ENCODE results near the gene AMY2B.
"Not testable (repeated sequence)": the region's sequence is repeated elsewhere in the genome, so short reads cannot be mapped to it uniquely, and the experiment has no call there.

AMY2B gene

DNA sequence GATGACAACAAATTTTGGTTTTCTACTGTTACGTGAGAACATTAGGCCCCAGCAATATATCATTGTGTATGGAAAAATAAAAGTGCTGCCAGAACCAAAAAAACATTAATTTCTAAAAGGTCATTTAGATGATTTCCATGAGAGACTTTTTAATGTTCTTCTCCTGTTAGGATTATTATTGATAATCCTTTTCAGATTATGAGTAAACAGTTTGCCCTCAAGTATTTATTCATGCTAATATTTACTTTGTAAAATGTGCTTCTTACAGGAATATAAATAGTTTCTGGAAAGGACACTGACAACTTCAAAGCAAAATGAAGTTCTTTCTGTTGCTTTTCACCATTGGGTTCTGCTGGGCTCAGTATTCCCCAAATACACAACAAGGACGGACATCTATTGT is at the start of gene AMY2B:
Gene AMY2B (plus strand): TSS at position 301 of the 400 bp plus-strand sequence. CDS start 14 bp downstream, at position 315.
- DNase-seq, result not testable (repeated sequence)

DNA sequence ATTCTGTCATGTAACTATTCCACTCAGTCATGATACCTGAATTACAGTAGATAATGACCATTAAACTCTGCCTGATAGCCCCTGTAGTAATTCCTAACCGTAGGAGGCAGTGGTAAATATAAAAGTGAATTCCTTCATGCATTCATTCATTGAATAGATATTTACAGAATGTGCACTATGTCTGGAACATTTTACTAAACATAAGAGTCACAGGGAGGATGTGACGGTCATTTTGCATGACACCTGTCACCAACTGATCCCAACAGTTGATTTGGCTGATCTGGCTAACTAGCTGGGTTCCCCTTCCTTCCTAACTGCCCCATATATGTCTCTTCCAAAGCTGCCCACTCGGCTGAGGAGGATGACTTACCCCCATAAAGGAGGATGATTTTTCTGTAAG is 48.0 kb upstream of the AMY2B start:
- no peak for DNase-seq

DNA sequence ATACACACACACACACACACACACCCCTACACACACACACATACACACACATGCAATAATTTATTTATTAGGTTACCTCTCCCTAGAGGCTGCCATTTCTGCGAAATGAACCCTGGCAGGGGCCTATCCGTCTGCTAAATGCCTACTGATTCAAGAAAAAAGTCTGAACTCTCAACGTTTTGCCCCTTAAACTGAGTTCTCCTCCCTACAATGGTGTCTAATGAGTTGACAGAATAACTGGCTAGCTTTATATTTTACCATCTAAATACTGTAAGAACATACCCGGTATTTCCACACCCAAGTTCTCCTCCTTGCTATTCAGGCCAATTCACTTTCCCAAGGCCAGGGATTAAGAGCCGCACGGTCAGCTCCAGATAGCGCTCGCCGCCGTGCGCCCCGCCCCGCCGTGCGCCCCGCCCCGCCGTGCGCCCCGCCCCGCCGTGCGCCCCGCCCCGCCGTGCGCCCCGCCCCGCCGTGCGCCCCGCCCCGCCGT is 46.2 kb upstream of the AMY2B start:
- peak; percentile 44 to 45 for DNase-seq

DNA sequence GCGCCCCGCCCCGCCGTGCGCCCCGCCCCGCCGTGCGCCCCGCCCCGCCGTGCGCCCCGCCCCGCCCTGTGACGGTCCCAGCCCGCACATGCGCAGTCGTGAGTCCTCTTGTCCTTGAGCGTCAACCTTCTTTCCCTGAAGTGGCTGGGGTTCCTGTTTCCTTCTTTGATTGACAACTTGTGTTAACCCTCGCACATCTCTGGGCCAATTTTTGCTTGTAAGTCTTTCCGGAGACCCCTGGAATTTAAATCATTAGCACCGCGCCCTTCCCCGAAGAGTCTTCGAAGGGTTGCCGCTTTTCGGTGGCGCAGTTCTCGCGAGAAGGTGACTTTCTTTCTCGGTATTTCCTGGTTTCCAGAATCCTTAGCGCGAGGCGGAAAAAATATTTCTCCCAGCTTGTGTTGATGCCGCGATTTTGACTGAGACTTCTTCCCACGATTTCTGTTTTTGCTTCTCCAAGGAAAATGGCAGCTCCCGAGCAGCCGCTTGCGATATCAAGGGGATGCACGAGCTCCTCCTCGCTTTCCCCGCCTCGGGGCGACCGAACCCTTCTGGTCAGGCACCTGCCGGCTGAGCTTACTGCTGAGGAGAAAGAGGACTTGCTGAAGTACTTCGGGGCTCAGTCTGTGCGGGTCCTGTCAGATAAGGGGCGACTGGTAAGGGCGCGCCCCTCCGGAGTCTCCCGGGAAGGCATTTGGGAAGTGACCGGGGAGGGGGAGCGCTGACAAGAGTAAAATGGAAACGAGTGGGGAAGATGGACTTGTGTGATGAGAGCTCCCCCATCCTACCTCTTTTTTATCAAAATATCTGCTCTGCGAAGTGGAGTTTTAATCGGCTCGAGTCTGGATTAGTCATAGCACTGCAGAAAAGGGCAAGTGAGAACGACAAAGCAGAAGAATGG is 45.5 kb upstream of the AMY2B start, which contains the start of gene RNPC3:
Gene RNPC3 (plus strand): TSS at position 93 of the 901 bp plus-strand sequence. CDS start 372 bp downstream, at position 465.
- DNase-seq, result peak; percentile 85 to 91

DNA sequence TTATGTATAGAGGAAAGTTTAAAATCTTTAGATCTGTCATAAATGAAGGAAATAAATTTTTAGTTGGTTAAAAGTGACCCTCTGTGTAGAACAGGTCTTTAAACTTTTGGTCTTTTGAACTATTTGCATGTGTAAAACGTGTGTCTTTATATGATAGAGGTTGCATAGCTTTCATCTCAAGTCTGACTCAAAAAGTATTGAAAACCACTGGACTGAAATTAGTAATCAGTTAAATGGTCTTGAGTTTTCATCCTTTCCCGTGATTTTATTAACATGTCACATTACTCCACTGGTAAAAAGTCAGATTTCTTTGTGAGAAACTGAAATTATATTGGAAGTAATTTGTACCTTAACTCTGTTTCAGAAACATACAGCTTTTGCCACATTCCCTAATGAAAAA is 44.1 kb upstream of the AMY2B start:
- DNase-seq, result no peak

DNA sequence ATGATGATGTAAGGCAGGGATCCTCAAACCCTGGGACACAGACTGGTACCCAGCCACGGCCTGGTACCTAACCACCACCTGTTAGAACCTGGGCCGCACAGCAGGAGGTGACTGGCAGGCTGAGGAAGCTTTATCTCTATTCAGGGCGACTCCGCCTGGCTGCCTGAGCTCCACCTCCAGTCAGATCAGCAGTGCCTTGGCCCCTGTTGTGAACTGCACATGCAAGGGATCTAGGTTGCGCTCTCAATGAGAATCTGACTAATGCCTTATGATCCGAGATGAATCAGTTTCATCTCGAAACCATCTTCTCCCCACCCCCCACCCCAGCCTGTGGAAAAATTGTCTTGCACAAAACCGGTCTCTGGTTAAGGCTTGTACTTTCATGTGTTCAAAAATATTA is 41.6 kb upstream of the AMY2B start:
- DNase-seq, result no peak

DNA sequence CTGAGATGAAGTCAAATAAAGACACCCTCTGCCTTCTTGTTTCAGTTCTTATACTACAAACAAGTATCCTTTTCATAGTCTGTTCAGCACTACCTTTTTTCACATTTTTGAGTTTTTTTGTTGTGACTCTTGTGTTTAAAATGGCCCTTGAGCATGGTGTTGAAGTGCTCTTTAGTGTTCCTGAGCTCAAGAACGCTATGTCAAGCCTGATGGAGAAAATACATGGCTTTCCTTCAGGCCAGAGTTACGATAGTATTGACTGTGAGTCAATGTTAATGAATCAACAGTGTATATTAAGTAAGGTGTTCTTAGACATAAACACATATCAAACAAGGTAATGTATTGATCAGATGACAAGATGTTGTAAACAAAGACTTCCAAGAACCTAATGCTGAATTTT is 33.2 kb upstream of the AMY2B start:
- no peak for DNase-seq

DNA sequence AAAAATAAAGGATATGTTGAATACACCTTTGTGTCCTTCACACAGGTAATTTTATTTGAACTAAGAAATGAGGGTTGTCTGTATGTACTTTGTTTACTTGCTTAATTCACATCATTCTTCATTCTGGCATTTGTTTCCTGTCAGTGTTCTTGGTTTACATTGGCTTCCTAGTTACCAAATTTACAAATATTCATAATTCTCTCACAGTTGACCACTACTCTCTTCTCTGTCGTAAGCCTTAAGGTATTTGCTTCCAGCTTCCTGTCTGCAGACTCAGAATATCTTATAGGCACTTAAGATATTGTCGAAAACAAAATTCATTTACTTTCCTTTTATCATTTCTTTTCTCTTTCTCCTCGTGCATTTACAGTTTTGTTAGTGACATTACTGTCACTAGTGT is 30.0 kb upstream of the AMY2B start:
- DNase-seq, result no peak

DNA sequence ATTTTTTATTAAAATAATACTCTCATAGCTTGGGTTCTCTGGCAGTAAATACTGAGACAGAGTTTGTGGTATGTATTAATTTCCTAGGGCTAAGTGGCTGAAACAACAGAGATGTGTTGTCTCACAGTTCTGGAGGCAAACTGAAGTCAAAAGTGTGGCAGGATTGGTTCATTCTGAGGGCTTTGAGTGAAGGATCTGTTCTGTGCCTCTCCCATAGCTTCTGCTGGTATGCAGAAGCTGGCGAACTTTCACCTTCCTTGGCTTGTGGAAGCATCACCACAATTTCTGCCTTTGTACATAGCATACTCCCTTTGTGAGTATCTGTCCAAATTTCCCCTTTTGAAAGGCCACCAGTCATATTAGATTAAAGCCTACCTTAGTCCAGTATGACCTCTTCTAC is 24.9 kb upstream of the AMY2B start:
- no peak for DNase-seq

DNA sequence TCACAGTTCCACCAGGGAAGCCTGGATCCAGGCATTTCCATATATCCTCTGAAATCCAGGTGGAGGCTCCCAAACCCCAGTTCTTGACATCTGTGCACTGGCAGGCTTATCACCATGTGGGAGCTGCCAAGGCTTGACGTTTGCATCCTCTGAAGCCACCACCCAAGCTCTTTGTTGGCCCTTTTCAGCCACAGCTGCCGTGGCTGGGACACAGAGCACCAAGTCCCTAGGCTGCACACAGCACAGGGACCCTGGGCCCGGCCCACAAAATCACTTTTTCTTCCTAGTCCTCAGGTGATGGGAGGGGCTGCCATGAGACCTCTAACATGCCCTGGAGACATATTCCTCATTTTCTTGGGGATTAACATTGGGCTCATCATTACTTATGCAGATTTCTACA is 23.5 kb upstream of the AMY2B start:
- DNase-seq, result no peak

DNA sequence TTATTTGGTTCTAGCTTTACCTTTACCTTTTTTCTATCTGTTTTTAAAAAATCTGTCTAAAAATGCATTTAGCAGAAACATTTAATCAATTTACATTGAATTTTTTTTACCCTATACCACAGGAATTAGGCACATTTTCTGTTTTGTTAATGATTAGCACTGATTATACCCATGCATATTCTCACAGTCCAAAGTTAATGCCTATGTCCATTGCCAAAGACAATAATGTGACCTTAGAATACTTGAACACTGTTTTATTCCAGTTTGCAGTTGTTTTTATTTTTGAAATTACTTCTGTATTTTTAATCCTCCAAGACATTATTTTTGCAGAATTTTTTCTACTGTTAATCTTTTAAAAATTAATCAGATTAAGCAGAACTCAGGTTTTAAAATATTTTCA is 11.0 kb upstream of the AMY2B start:
- no peak for DNase-seq

DNA sequence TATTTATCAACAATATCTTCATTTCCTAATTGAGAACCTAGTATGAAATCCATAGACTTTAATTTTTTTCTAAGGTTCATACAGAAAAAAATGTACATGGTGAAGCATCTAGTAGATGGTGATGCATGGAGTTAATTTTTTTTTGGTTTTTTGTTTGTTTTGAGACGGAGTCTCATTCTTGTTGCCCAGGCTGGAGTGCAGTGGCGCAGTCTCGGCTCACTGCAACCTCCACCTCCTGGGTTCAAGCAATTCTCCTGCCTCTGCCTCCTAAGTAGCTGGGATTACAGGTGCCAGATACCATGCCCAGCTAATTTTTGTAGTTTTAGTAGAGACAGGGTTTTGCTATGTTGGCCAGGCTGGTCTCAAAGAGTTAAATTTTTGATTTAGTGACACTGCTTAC is 10.3 kb upstream of the AMY2B start:
- not testable (repeated sequence) for DNase-seq

DNA sequence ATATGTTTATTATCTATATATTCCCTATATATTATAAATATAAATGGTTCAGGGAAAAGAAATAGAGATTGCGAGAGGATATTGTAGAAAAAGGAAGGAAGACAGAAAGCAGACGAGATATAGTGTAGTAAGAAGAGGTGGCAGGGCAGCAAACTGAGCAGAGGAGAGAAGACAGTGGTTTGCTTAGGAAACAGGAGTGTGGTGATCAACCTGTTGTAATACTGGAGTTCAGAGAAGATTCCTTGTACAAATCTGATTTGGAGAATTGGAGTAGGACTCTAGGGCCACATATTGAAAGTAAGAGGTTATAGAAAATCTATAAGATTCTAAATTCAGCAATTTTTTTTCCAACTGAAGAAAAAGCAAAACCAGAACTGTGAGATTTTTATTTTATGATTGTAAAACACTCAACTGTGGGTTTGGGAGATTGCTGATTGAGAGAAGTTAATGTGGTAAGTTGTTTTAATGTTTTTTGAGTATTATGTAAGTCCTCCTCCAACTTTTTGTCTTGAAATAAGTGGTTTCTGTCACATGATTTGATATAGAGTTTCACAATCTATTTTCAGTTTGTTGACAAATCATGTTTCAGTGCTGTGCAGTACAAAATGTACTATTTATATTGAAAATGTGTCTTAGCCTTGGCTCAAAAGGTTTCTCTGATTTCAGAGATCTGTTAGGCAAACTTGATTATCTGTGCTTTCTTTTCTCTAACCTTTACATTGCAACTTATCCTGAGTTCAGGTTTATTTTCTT is 9.6 kb upstream of the AMY2B start:
- peak; percentile 81 to 87 for DNase-seq

DNA sequence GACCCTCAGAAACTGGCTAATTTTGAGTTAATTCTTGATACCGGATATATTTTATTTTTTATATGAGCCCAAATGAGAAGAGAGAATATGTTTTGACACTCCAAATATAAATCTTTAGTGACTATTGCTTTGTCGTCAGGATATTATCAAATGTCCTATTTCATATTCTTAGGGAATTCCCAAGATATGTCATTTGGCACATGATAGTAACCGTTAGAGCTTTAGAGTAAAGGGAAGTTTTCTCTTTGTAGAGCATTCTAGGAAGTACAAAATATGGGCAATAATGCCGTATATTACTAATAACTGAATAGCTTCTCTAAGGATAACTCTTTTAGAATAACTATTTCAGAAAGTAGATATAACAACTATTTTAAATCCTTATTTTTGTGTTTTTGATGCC is 8.3 kb upstream of the AMY2B start:
- DNase-seq, result peak; percentile 79 to 91

DNA sequence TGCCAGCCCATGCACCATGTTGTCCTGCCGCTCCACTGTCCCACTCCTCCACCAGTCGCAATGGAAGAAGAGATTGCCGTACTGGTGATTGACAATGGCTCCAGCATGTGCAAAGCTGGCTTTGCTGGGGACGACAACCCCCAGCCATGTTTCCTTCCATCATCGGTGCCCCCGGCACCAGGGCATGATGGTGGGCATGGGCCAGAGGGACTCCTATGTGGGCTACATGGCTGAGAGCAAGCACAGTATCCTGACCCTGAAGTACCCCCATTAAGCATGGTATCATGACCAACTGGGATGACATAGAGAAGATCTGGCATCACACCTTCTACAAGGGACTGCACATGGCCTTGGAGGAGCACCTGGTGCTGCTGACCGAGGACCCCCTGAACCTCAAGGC is 1.9 kb upstream of the AMY2B start:
- no peak for DNase-seq

DNA sequence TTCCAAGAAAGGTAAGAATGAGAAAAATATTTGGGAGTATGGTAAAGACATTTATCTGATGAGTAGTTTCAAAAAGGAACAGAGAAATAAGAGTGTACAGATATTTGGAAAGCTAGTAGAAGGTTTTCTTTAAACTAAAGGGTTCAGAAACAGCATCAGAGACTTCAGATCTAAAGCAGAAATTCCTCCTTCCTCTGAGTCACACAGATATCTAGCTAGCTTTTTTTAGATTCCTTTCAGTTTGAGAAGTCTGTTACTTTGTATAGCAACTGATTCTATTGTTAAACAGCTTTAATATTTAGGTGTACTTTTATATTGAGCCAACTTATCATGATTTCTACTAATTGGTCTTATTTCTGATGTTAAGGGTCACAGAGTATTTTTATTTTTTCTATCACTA is 4.7 kb downstream of the AMY2B start:
- DNase-seq, result no peak

DNA sequence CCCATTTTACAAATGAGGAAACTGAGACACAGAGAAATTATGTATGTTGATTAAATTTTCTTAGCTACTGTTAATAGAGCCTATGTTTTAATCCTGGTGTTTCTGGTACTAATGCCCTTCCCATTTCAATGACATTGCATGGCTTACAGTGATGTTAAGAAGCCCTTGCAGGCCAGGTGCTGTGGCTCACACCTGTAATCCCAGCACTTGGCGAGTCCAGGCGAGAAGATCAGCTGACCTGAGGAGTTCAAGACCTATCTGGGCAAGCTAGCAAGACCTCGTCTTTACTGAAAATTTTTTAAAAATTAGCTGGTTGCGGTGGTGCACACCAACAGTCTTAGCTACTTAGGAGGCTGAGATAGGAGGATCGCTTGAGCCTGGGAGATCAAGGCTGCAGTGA is 5.4 kb downstream of the AMY2B start:
- DNase-seq, result not testable (repeated sequence)

DNA sequence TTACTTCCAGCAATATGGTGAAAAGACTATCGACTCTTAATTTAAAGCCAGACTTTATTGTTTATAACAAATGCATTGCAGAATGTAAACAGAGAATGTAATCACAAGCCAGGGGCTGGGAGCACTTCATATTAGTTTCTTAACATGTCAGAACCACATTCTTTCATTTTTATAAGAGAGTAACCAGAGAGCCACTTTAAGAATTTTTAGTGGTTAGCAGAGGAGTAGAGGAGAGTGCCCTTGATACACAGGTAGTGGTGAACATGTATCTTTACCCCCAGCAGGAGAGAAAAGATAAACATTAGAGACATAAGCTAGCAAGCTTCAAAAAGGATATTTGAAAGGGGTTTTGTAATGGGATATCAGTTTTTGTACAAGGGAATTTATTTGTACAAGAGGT is 11.1 kb downstream of the AMY2B start:
- DNase-seq, result no peak

DNA sequence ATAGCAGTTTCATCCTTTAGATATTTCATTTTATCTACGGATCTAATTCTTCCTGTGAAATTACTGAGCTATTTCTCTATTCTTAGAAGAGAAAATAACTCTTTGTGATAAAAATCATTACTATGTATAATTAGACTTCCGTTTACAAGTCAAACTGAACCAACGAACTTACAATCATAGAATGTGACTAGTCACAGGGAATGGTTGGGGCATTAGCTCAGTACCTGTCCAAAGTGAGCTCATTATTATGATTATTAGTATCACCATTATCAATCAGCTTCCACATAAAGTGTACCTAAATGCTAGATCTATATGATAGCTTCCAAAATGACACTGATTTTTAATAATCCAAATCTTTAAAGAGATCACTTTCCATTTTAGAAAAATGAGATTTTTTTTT is 12.5 kb downstream of the AMY2B start:
- DNase-seq, result no peak

DNA sequence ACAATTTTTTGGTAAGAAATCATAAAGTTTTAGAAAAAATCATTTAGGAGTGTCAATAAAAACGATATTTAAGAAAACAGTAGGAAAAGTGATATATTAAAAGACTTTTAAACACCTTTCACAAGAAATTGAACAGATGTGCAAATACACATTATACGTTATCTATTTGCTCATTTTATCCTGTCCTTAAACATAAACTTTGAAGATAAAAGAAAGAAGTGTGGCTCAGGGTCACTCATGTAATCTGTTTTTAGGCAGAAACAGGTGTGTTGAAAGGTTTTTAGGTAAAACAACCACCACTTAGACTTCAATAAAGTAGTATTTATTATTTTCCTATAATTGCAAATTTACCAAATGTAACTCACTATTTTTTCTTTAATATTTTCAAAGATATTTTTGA is 13.1 kb downstream of the AMY2B start:
- DNase-seq, result no peak

DNA sequence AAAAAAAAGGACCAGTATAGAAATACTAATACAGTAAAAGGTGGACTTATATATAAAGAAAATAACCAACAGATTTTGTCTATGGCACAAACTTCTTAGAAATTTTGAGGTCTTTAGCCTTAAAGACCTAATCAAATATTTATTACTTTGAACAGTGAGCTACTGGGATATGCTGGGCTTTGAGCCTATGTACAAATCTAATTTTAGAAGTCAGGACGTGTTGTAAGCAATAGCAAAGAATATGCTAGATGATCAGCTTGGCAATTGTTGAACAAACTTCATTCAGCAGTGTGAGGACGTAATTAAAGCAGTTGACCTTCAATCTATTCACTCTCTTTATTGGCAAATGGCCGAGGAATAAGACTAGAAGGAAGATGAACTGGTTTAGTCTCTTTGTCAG is 31.4 kb downstream of the AMY2B start:
- DNase-seq, result not testable (repeated sequence)

DNA sequence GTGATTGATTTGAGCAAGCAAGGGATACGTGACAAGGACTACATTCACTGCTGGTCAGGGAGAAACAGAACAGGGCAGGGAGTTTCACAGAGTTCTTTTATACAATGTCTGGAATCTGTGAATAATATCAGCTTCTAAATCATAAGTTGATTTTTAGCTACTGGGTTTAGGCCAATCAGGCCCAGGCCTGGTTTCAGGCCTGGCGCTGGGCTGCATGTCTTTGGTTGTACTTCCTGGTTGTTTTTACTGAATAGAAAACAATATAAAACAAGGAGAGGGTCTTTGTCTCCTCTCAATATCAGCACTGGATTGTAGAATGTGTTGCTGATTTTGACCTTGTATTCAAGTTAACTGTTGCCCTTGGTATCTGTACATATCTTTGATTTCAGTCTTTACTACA is 45.0 kb downstream of the AMY2B start:
- DNase-seq, result no peak

DNA sequence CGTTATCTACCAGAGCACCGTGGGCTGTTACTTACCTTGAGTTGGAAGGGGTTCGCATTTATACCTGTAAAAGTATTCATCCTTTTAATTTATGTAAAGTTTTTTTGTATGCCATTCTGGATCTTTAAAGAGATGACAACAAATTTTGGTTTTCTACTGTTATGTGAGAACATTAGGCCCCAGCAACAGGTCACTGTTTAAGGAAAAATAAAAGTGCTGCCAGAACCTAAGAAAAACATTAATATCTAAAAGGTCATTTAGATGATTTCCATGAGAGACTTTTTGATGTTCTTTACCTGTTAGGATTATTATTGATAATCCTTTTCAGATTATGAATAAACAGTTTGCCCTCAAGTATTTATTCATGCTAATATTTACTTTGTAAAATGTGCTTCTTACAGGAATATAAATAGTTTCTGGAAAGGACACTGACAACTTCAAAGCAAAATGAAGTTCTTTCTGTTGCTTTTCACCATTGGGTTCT is 45.6 kb downstream of the AMY2B start, which contains the start of gene AMY2A:
Gene AMY2A (plus strand): TSS at position 434 of the 484 bp plus-strand sequence. CDS start 14 bp downstream, at position 448.
- DNase-seq, result not testable (repeated sequence)
